ENCODE data around the gene TMPRSS9. TPM values are rescaled to one million over a fixed set of nuclear protein-coding genes. Genes with fewer than 3 reads are reported as not detected.

Gene TMPRSS9
- total RNA-seq (2014; rRNA removed; shearing (Covaris generic)) = 0.31 TPM in 1 of 2 replicates, not detected in the other

DNA sequence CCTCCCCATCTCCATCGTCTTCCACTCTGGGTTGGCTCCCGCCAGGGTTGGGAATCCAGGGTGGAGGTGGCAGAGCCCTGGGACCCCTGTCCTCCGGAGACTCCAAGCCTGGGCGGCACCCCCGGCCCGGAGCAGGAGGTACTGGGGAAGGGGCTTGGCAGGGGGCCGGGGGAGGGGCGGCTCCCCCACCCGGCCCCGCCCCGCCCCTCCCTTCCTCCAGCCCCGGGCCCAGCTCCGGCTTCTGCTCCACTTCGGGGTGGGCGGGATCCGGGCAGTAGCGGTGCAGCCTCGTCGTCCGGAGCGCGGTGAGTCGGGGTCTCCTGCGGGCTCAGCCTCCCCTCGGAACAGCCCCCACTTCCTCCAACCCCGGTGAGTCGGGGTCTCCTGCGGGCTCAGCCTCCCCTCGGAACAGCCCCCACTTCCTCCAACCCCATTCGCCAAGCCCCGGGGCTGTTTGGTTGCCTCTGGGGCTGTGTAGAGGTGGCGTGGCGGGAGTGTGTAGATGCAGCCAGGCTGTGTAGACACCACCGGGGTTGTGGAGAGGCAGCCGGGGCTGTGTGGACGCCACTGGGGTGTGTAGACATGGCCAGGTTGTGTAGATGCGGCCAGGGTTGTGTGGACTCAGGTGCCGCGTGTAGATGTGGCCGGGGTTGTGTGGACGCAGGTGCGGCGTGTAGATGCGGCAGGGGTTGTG lies at the start of gene TMPRSS9:
TMPRSS9 (plus strand) TSS at position 274 of the 694 bp plus-strand sequence. CDS start 29,521 bp downstream, outside the sequence.
- no peak for DNase-seq (ENCODE audit: low spot score)

DNA sequence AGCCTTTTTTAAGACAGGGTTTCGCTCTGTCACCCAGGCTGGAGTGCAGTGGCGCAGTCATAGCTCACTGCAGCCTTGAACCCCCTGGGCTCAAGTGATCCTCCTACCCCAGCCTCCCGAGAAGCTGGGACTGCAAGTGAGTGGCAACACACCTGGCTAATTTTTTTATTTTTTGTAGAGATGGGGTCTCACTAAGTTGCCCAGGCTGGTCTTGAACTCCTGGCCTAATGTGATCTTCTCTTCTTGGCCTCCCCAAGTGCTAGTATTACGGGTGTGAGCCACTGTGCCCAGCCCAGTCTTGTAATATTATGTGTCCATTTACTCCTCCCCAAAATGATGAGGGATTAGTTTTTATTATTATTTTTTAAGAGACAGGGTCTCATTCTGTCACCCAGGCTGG lies 49.0 kb upstream of the TMPRSS9 start:
- DNase-seq (ENCODE audit: low spot score) = no peak

- DNase-seq (ENCODE audit: low spot score) = no peak
These were observed 47.1 kb upstream of the TMPRSS9 start for GRCh38 chr19:2312820-2313501.

DNA sequence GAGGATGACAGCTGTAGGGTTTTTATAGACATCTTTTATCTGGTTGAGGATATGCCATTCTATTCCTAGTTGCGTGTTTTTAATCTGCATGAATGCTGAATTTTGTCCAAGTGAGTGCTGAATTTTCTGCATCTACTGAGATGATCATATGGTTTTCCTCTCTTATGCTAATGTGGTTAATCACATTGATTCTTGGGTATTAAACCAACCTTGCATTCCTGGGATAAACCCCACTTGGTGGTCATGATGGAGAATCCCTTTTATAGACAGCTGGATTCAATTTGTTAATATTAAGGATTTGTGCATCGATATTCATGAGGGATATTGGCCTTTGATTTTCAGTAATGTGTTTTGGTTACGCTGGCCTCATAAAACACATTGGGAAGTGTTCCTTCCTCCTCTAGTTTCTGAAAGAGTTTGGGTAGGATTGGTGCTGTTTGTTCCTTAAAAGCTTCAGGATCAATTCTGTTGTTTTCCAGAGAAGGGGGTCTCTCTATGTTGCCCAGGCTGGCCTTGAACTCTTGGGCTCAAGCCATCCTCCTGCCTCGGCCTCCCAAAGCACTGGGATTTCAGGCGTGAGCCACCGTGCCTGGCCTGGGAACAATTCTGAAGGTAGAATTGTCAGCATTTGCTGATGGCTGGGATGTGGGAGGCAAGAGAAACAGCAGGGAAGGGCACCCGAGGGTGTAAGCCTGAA lies 44.8 kb upstream of the TMPRSS9 start:
- DNase-seq (ENCODE audit: low spot score) = no peak

GRCh38 chr19:2315818-2316353 lies 44.2 kb upstream of the TMPRSS9 start:
- peak; percentile 40 for DNase-seq (ENCODE audit: low spot score)

DNA sequence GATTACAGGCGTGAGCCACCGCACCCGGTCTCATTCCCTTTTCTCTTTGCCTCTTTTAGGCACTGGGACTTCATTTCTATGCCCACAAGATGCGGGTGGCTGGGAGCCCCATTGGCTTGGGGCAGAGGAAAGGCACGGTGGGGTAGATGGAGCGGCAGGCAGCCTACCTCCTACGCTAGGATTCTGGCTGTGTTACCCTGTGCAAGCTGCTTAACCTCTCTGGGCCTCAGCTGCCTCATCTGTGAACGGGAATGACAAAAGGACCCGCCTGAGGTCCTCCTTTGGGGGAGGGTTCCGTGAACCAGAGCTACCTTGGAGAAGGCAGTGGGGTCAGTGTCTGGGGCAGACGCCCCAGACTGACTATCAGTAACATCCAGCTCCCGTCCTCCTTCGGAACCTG lies 42.8 kb upstream of the TMPRSS9 start:
- no peak for DNase-seq (ENCODE audit: low spot score)

- no peak for DNase-seq (ENCODE audit: low spot score)
These were observed 42.3 kb upstream of the TMPRSS9 start for GRCh38 chr19:2317756-2318155.

- DNase-seq (ENCODE audit: low spot score) = no peak
These were observed 41.1 kb upstream of the TMPRSS9 start for GRCh38 chr19:2318923-2319322.

GRCh38 chr19:2319551-2319950 lies 40.5 kb upstream of the TMPRSS9 start:
- DNase-seq (ENCODE audit: low spot score) = no peak

DNA sequence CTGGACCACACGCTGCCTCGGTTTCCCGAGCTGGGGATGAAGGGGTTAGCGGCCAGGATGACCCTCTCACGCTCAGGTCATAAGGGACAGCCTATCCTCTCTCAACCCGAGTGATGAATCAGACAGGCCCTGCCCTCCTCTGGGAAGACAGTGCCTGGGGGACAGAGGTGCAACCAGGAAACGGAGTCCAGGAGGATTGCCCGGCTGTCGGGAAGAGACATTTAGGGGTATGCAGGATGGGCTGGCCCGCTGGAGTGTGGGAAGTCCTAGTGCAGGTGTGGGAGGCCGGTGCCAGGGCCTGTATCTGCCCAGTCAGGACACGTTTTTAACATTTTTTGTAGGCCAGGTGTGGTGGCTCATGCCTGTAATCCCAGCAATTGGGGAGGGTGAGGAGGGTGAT lies 40.0 kb upstream of the TMPRSS9 start:
- no peak for DNase-seq (ENCODE audit: low spot score)

DNA sequence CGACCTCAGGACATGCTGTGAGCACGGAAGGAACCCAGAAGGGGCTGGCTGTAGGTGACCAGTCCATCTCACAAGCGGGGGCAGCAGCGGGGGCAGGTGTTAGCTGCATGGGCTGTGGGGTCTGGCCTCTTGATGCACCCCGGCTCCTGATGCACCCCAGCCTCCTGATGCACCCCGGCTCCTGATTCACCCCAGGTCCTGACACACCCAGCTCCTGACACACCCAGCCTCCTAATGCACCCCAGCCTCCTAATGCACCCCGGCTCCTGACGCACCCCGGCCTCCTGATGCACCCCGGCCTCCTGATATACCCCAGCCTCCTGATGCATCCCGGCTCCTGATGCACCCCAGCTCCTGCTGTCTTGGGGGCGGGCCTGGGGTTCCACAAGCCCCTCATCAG lies 39.1 kb upstream of the TMPRSS9 start:
- no peak for DNase-seq (ENCODE audit: low spot score)

GRCh38 chr19:2321565-2322283 lies 38.3 kb upstream of the TMPRSS9 start:
- no peak for DNase-seq (ENCODE audit: low spot score)

DNA sequence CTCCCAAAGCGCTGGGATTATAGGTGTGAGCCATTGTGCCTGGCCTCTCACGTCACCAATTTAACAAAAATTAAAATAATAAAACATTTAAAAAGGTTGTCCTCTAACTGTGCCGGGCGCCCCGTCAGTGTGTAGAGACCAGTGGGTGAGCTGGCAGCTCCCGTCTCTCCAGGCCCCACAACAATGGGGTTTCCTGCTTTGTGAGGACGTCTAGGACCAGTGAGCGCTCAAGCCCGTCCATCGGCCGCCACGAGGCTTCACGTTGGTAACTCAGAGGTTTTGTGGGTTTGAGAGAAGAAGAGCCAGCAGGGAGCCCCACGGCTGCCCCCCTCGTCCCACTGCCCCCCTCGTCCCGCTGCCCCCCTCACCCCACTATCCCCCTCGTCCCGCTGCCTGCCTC lies 36.4 kb upstream of the TMPRSS9 start:
- DNase-seq (ENCODE audit: low spot score) = no peak

- no peak for DNase-seq (ENCODE audit: low spot score)
These were observed 35.7 kb upstream of the TMPRSS9 start for GRCh38 chr19:2324220-2324948.

DNA sequence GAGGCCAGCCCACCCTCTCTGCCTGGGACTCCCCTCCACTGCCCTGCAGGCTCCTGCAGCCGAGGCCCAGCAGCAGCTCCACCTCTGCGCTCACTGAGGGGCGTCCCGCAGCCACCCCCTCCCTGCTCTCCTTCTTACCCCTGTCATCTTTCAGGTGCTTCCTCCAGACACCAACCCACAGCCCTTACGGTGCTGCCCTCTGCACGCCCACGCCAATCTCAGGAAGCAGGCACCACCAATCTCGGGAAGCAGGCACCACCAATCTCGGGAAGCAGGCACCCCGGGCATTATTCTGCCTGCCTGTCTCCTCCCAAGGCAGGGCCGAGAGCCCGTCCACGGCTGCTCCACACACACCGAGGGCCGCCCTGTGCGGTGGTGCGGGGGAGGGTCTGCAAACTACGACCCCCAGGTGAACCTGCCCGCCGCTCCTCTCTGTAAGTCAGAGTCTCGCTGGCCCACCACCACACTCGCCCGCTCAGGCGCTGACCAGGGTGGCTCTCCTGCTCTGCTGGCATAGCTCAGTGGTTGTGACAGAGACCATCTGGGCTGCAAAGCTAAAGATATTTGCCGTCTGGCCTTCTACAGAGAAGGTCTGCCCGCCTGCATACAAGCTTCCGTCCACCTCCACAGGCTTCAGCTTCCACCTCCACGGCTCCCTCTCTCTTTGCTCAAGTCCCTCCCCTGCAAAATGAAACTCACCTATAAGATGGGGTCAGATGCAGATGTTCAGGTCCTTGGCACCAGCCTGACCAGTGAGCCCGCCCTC lies 34.6 kb upstream of the TMPRSS9 start:
- DNase-seq (ENCODE audit: low spot score) = no peak

- no peak for DNase-seq (ENCODE audit: low spot score)
These were observed 33.2 kb upstream of the TMPRSS9 start for GRCh38 chr19:2326699-2327360.

- no peak for DNase-seq (ENCODE audit: low spot score)
These were observed 32.2 kb upstream of the TMPRSS9 start for GRCh38 chr19:2327773-2328400.

- DNase-seq (ENCODE audit: low spot score) = peak; percentile 76
These were observed 31.5 kb upstream of the TMPRSS9 start, which contains the start of the genes LSM7 and SPPL2B for GRCh38 chr19:2328401-2329148. Gene LSM7, minus strand, starts transcription at chr19:2328586. Its CDS starts 20 bp downstream, at chr19:2328566. Gene SPPL2B, plus strand, starts transcription at chr19:2328684. Its CDS starts 26 bp downstream, at chr19:2328710.
